ENCODE results near the gene BTBD2.

BTBD2 gene

GRCh38 chr19:2016041-2016807, 710 bp upstream of the BTBD2 start:
- no peak for TF ChIP-seq POLR2A (IDR thresholded peaks at IDR 0.05; ENCODE audit: low read depth, low read length)
- no peak for TF ChIP-seq POLR2AphosphoS5 (IDR thresholded peaks at IDR 0.05; ENCODE audit: low read depth, low read length)
- TF ChIP-seq TAF1 (IDR thresholded peaks at IDR 0.05; ENCODE audit: borderline replicate concordance, low read depth, low read length): no peak
- DNase-seq (ENCODE audit: insufficient read length): peak; percentile 78
- peak; percentile 38 for FAIRE-seq

DNA sequence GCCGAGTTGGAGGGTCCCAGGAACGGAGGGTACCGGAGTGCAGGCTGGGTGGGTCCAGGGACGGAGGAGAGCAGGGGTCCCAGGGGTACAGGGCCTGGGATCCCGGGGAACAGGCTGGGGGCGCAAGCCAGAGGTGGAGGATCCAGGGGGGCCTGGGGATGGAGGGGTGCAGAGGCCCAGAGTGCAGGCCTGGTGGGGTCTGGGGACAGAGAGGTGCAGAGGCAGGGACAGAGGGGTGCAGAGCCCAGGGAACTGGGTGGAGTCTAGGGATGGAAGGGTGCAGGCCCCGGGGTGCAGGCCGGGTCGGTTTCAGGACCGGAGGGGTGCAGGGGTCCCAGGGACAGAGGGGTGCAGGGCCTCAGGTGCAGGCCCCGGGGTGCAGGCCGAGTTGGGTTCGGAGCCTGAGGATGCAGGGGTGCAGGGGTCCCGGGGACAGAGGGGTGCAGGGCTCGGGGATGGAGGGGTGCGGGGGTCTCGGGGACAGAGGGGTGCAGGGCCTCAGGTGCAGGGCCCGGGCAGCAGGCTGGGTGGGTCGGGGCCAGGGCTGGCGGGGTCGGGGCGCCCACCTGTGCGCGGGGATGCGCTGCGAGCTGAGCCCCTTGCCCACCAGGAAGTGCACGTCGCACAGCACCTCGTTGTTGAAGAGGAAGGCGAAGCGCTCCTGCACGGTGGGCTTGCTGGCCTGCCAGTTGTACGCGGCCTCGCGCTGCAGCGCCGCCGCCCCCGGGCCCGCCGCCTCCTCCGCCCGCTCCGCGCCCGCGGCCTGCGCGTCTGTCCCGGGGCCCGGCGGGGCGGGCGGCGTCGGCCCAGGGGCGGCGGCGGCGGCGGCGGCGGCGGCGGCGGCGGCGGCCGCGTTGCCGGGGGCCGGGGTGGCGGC, 545 bp downstream of the BTBD2 start:
- DNase-seq (ENCODE audit: insufficient read length) (peak; percentile 78), FAIRE-seq (peak; percentile 72)
- TF ChIP-seq POLR2A (IDR thresholded peaks at IDR 0.05; ENCODE audit: low read depth, low read length) (no peak), POLR2AphosphoS5 (IDR thresholded peaks at IDR 0.05; ENCODE audit: low read depth, low read length) (no peak), TAF1 (IDR thresholded peaks at IDR 0.05; ENCODE audit: borderline replicate concordance, low read depth, low read length) (no peak)

DNA sequence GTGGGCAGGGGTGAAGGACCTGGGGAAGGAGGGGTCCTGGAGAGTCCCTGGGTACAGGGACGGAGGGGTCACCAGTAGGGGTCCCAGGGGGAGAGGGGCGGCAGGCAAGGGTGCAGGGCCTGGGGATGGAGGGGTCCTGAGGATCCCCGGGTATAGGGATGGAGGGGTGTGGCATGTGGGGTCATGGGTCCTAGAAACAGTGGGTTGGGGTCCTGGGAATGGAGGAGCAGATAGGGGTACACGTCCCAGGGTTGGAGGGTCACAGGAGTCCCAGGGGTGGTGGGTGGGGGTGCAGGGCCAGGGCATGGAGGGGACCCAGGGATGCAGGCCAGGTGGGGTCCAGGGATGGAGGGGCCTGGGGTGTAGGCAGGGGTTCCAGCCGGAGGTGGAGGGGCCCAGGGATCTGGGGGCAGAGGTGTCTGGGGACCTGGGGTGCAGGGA, 1.4 kb downstream of the BTBD2 start:
- TF ChIP-seq POLR2AphosphoS5 (IDR thresholded peaks at IDR 0.05; ENCODE audit: low read depth, low read length) (no peak), POLR2A (IDR thresholded peaks at IDR 0.05; ENCODE audit: low read depth, low read length) (no peak), TAF1 (IDR thresholded peaks at IDR 0.05; ENCODE audit: borderline replicate concordance, low read depth, low read length) (no peak)
- DNase-seq (ENCODE audit: insufficient read length) (no peak), FAIRE-seq (no peak)

DNA sequence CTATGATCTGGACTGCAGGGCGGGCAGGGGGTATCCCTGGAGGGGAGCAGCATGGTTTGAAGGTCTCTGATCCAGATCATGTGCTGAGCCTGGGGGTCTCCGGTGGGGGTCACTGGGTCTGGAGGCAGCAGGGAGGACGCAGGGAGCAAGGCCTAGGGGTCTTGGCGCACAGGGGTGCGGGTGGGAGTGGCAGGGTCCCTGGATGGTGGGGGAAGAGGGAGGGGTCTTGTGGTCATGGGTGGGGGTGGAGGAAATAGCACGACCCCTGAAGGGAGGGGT, 1.9 kb downstream of the BTBD2 start:
- DNase-seq (ENCODE audit: insufficient read length): no peak
- TF ChIP-seq POLR2A (IDR thresholded peaks at IDR 0.05; ENCODE audit: low read depth, low read length) (no peak), POLR2AphosphoS5 (IDR thresholded peaks at IDR 0.05; ENCODE audit: low read depth, low read length) (no peak), TAF1 (IDR thresholded peaks at IDR 0.05; ENCODE audit: borderline replicate concordance, low read depth, low read length) (no peak)
- FAIRE-seq: no peak

DNA sequence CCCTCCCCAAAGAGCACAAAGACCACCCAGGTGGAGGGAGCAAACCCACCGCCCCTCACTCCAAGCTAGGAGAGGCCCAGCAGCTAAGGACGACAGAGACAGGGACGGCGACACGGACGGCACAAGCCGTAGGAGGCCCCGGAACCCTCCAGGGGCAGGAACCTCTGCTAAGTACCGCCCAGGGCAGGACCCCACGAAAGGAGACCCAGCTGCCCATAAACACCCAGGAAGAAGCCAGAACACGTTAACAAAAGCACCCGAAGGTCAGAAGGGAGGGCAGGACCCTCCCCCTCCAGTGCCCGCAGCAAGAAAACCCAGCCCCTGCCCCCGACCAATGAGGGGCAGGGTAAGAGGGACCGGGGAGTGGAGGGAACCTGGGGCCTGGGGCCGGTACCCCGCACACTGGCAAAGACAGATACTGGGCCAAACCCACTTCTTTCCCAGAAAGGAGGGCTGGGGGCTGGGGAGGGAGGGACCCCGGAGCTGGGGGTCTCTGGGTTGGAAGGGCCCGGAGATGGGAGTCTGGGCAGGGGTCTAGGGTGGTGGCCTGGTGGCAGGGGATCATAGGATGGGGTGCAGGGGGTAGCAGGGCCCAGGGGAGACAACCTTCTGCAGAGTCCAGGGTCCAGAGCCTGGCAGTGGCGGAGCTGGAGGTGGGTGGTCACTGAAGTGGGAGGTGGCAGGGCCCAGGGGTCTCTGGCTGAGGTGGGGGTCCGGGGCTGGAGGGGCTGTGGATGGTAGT, 2.4 kb downstream of the BTBD2 start:
- no peak for FAIRE-seq
- TF ChIP-seq POLR2A (IDR thresholded peaks at IDR 0.05; ENCODE audit: low read depth, low read length) (no peak), TAF1 (IDR thresholded peaks at IDR 0.05; ENCODE audit: borderline replicate concordance, low read depth, low read length) (no peak), POLR2AphosphoS5 (IDR thresholded peaks at IDR 0.05; ENCODE audit: low read depth, low read length) (no peak)
- DNase-seq (ENCODE audit: insufficient read length): no peak

DNA sequence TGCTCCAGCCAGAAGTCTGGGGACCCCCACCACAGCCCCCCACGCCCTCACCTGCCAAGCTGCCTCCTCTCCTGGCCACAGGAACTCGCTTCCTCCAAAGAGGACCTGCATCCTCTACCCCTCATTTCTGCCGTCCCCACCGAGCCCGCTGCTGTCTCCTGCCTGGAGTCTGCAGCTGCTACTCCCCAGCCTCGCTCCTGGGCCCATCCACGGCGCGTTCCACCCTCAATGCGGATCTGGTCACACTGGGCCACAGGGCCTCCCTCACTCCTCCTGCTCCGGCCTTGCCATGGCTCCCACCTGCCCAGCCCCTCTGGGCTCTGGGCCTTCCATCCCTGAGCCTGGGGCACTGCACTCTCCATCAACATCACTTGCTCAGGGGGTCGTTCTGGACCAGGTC, 4.3 kb downstream of the BTBD2 start:
- FAIRE-seq: no peak
- no peak for DNase-seq (ENCODE audit: insufficient read length)
- TF ChIP-seq POLR2A (IDR thresholded peaks at IDR 0.05; ENCODE audit: low read depth, low read length) (no peak), POLR2AphosphoS5 (IDR thresholded peaks at IDR 0.05; ENCODE audit: low read depth, low read length) (no peak), TAF1 (IDR thresholded peaks at IDR 0.05; ENCODE audit: borderline replicate concordance, low read depth, low read length) (no peak)

DNA sequence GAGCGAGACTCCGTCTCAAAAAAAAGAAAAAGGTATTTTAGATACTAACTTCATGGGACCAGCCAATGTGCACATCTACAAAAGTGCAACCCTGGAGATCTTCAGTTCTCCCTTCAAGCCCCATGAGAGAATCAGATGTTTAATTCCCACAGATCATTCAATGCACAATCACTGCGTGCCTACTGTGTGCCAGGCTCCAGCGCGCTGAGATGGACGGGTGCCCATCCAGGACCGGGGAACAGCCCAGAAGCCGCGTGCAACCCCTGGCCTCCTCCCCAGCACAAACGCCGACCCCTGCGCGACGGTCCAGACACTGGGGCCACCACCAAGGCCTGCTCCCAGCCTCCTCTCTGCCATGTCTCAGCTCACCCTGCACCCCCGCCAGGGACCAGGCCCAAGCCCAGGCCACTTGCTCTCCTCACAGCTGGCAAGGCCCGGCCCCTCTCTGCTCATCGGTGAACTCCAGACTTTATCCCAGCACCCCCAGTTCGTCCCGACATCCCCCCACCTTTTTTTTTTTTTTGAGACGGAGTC, 5.3 kb downstream of the BTBD2 start:
- TF ChIP-seq TAF1 (IDR thresholded peaks at IDR 0.05; ENCODE audit: borderline replicate concordance, low read depth, low read length): no peak
- 0 out of 2 replicates have a peak, but pooled peaks have one; percentile 10 for TF ChIP-seq POLR2AphosphoS5 (IDR thresholded peaks at IDR 0.05; ENCODE audit: low read depth, low read length)
- no peak; the same call in 1 of the 2 replicates for TF ChIP-seq POLR2A (IDR thresholded peaks at IDR 0.05; ENCODE audit: low read depth, low read length)
- no peak for DNase-seq (ENCODE audit: insufficient read length)
- no peak for FAIRE-seq

DNA sequence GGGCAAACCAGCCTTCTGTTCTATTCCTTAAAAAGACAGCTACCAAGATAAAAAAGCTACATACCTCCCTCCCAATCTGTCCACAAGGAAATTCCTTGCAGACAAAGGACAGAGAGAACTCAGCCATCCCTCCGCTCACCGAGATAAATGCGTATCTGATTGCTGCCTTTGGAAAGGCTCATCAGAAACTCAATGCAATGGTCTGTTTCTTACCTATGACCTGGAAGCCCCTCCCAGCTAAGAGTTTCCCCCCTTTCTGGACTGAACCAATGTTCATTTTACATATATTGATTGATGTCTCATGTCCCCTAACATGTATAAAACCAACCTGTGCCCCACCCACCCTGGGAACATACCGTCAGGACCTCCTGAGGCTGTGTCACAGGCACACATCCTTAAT, 11.6 kb downstream of the BTBD2 start:
- no peak for DNase-seq (ENCODE audit: insufficient read length)
- no peak for FAIRE-seq
- TF ChIP-seq POLR2A (IDR thresholded peaks at IDR 0.05; ENCODE audit: low read depth, low read length) (no peak), TAF1 (IDR thresholded peaks at IDR 0.05; ENCODE audit: borderline replicate concordance, low read depth, low read length) (no peak), POLR2AphosphoS5 (IDR thresholded peaks at IDR 0.05; ENCODE audit: low read depth, low read length) (no peak)

DNA sequence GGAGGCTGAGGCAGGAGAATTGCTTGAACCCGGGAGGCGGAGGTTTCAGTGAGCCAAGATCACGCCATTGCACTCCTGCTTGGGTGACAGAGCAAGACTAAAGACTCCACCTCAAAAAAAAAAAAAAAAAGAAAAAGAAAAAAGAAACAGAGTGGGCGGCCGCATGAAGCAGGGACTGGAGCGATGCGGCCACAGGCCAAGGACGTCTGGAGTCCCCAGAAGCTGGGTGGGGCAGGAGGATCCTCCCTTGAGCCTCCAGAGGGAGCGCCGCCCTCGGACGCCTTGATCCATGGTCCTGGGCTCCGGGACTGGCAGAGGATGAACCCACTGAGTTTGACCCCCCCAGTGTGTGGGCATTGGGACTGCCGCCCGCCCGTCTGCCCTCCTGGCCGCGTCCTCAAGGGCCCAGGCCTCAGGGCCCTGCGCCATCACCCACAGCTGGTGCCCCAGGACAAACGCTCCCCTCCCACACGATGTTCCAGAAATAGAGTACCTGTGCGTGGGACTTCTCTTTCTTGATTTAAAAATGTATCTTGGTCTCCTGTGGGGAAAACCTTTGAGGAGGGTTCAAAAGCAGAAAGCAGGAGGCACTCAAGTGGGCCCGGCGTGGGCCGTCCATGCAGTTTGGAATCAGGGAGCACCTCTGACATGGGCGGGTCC, 15.5 kb downstream of the BTBD2 start:
- no peak for TF ChIP-seq POLR2AphosphoS5 (IDR thresholded peaks at IDR 0.05; ENCODE audit: low read depth, low read length)
- no peak for FAIRE-seq
- peak; percentile 56 for DNase-seq (ENCODE audit: insufficient read length)

GRCh38 chr19:1998712-1999708, 16.5 kb downstream of the BTBD2 start:
- no peak for FAIRE-seq
- no peak for DNase-seq (ENCODE audit: insufficient read length)
- TF ChIP-seq POLR2A (IDR thresholded peaks at IDR 0.05; ENCODE audit: low read depth, low read length) (no peak), POLR2AphosphoS5 (IDR thresholded peaks at IDR 0.05; ENCODE audit: low read depth, low read length) (no peak), TAF1 (IDR thresholded peaks at IDR 0.05; ENCODE audit: borderline replicate concordance, low read depth, low read length) (no peak)
